ENCODE measurements around the gene MYOM1.

The MYOM1 gene

GRCh38 chr18:3111523-3112240, 108.1 kb downstream of the MYOM1 start:
- no peak for DNase-seq

- DNase-seq, result no peak
These were observed 109.6 kb downstream of the MYOM1 start for GRCh38 chr18:3110034-3110752.

- DNase-seq, result no peak
These were observed 112.0 kb downstream of the MYOM1 start for GRCh38 chr18:3107740-3108151.

DNA sequence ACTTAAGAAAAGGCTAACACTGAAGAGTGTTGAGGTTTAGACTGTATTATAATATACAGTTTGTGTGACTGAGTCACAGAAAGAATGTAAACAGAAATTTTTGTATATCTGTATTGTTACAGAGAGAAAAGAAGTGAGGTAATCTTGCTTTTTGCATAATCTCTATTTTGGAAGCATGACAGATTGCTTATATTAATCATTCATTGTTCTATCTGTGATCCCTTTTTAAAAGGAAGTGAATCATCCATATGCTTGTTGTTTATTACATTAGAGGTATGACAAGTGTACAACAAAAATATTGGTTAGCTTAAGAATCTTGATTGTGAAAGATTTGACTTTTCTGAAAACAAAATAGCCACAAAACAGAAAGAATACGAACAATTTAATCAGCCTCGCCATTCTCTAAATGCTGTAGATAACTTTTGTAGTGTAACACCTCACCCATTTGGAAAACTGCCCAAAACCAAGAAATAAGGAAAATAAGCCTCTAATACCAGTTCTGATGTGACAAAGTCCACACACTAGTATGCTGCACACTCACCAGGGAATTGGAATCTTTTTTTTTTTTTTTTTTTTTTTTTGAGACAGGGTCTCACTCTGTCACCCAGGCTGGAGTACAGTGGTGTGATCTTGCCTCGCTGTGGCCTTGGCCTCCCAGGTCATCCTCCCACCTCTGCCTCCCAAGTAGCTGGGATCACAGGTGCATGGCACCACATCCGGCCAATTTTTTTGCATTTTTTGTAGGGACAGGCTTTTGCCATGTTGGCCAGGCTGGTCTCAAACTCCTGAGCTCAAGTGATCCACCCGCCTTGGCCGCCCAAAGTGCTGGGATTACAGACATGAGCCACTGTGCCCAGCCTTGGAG, 115.3 kb downstream of the MYOM1 start:
- no peak for DNase-seq

DNA sequence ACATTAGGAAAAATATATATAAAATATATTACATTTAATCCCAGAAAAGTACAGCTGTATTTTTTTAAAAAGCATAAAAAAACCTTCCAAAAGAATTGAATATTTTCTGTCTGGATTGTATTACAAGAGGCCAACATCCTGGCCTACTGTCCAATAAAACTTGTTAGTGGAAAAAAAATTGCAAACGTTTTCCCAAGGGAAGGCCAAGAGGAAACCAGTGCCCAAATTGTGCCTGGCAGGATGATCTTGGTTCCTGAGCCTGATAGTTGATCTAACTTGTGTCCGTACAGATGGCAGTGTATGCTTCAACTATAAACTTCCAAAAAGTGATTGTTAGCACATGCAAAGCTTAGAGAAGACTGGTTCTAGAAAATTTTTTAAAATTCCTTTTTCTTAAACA, 116.2 kb downstream of the MYOM1 start:
- DNase-seq, result no peak

DNA sequence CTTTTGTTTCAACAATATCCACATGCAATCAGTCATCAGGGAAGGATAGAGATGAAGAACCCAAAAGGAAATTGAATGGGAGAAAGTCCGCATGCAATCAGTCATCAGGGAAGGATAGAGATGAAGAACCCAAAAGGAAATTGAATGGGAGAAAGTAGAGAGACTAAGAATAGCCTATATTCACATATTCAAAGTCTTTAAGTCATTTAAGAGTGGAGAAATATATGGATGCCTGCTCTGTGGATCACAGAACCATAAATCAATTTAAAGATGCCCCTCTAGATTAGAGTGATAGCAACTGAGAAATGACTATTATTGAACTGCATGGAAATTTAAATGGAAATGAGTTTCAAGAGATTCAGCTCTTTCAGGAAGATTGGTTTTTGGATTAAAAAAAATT, 116.8 kb downstream of the MYOM1 start:
- DNase-seq, result no peak

GRCh38 chr18:3100498-3101132, 119.2 kb downstream of the MYOM1 start:
- no peak for DNase-seq

DNA sequence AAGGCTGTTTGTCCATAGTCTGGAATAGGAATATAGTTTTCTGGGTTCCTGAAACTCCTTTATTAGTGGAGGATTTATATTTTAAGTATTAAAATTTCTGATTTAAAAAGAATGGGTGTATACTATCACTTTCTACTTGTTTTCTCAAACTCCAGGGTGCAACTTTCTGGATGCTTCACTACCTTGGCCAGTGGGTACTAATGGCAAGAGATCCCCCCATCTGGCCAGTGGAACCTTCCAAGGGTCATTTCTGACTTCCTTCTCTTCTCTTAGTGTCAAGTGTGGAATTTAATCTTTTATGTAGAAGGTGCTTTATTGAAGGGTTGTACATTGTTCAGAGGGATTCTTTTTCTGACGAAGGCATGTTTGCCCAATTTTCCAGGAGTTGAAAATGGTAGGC, 120.4 kb downstream of the MYOM1 start:
- DNase-seq, result no peak

- peak; percentile 8 for DNase-seq
These were observed 122.7 kb downstream of the MYOM1 start for GRCh38 chr18:3097082-3097481.

GRCh38 chr18:3095921-3096320, 123.8 kb downstream of the MYOM1 start:
- no peak for DNase-seq

DNA sequence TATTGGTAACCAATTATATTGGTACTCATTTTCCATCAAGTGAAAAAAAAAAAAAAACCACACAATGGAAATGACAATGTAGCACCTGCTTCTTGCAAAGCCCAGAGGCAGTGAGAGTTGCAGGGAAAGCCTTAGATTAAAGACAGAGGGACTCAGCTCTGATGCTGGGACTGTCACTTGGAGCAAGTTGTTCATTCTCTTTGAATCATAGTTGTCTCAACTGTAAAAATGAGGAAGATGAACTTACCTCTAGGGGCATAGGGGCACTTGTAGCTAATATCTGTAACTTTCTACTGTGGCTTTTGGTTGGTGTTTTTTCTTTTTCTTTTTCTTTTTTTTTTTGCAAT, 125.5 kb downstream of the MYOM1 start:
- DNase-seq, result no peak

- no peak for DNase-seq
These were observed 126.0 kb downstream of the MYOM1 start for GRCh38 chr18:3093624-3094337.

DNA sequence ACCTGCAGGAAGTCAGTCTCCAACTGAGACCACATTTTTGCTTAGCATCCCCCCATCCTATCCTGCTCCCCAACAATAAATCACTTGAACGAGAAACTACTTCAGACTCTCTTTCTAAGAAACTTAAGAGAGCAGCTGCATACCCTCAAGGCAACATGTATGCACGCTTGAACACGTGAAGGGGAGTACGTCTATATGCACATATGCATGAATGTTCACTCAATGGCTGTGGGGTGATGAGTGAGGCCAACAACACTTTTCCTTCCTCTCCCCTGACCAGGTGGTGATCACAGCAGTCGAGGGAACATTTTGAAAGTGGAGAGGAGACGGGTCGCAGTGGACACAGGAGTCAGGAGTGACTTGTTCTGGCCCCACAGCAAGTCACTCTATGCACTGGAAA, 127.0 kb downstream of the MYOM1 start:
- no peak for DNase-seq

GRCh38 chr18:3089579-3089978, 130.2 kb downstream of the MYOM1 start:
- DNase-seq, result no peak

GRCh38 chr18:3088449-3088848, 131.3 kb downstream of the MYOM1 start:
- DNase-seq, result no peak

DNA sequence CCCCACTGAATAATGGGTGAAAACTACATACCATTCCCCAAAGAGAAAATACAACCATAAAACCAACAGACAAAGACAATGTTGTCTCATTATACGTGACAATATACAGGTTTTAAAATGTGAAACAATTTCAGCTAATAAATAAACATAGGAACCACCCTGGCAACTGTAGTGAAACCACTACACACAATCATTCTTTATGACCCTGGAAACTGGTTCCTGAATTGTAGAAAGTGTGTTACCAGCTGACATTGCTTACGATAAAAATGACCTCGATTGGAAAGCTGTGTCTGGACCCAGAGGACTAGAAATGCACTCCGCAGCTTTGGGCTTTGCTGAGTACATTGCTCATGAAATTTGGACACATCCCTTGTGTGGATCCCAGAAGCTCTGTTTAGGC, 132.9 kb downstream of the MYOM1 start:
- no peak for DNase-seq

DNA sequence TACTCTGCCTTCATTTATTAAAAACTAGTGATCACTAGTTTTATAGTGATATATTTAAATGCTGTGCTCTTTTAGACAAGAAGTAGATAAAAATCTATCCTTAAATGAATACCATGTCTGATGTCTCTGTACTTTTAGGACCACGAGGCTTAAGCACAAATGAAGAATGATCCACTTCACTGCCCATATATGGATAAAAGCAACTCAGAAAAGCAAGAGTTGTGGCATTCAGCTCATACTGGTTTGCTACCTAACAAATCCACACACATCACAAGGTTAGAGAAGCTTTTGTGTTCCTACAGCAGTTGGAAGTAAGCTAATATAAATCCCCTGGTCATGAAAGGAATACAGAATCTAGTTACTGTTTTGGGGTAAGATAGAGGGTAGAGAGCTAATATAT, 134.2 kb downstream of the MYOM1 start:
- DNase-seq, result no peak

DNA sequence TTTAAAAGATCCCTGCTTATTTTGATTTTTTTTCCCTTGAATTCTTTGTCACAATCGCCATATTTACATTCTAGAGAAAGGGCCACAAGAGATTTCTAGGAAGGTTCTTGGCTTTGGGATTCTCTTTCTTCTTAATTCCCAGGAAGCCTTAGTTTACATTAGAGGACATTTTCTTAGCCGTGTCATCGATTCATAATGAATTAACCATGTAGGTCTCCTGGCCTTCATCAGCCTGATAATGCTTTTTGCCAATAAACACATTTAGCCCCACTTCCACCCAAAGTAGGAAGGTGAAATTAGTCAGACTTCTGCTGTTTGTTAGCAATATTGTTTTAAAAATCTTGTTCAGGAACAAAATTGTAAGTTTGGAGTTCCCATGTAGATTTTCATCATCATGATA, 135.6 kb downstream of the MYOM1 start:
- DNase-seq, result no peak

GRCh38 chr18:3083766-3084165, 136.0 kb downstream of the MYOM1 start:
- DNase-seq, result no peak

GRCh38 chr18:3081584-3081991, 138.2 kb downstream of the MYOM1 start:
- no peak for DNase-seq

DNA sequence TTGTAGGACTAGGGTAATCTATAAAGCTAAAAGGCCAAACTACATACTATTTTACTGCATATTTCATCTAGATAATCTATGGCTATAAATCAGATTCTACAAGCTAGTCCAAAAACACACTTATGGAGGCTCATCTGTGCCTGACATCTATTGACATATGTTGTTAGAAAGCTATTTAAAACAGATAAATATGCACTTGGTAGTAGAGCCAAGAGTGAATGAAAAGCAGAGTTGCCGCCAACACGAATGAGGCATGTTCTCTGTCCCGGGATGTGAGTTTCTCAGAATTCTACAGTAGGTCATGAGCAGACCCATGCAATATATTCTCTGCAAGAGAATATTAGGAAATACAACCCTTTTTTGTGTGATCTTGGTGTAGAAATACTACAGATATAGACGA, 140.1 kb downstream of the MYOM1 start:
- DNase-seq, result no peak

DNA sequence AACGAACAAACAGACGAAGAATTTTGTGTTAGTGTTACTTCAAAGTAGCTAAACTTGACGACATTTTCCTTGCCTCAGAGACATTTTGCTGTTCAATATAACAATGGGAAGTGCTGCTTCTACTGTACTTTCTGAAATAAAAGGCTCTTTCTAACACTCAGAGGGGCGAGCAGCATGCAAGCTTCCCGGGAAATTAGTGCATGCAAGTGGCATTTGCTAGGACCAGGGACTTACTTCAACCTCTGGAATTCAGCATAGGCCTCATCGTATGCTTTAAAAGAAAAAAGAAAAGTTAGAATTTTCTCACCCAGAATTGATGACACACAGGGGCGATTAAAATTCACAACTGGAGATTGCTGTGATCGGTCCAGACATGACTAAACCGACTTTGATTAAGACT, 144.3 kb downstream of the MYOM1 start:
- no peak for DNase-seq

- no peak for DNase-seq
These were observed 145.7 kb downstream of the MYOM1 start for GRCh38 chr18:3074087-3074486.
